ENCODE results near the gene NME3.
A peak's percentile ranks its signal among the peaks of the same experiment; 100 is the strongest.

The NME3 gene

DNA sequence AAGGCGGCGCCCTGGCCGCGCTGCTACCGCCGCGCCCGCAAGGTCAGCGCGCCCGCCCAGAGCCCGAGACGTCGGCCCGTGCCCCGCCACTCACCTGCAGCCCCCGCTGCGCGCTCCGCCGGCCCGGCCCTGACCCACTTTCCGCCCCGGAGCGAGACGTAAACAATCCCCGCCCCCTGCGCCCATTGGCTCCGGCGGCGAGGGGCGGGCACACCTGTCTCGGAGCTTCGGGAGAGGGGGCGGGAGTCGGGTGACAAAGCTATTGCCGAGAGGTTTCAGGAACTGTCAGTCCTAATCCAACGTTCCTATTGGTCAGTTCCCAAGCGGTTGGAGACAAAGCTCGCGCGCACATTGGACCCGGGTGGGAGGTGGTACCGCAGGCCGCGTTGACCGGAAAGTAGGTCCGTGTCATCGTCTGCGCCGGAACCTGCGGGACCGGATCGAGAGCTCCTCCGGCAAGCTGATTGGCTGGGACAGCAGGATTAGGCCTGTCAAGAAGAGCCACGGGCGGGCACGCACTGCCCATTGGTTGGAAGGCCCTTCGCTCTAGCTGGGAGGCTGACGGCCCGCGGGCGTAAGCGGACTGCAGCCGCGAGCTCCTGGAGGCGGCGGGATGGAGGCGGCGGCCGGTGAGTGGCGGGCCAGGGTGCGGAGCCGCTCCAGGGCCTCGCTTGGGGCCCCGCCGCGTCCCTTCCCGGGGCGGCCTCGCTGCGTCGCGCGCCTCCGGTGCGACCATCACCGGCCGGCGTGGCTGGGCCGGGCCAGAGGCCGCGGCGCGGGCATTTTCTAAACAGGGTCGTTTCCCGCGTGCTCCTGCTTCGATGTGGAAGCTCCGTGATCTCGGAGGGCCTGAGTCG lies 11.3 kb upstream of the NME3 start, which contains the start of the genes NUBP2 and SPSB3:
Gene NUBP2, plus strand, starts transcription at position 553 of the 857 bp plus-strand sequence. Its CDS starts 61 bp downstream, at position 614.
Gene SPSB3, minus strand, starts transcription at position 164 of the 857 bp plus-strand sequence. CDS start 1,088 bp downstream, outside the sequence.
- H3K27ac ChIP-seq (replicated peaks; ENCODE audit: low read length) = no peak within 1 kb of the TSS
- WGBS, 2 donors (ENCODE audit: extremely low coverage in 2 of 2, insufficient read length in 2 of 2, insufficient replicate concordance in 1 of 2) = no CpG with 5 or more reads among the region's 102 CpGs

GRCh38 chr16:1781758-1782407 lies 10.5 kb upstream of the NME3 start:
- Histone ChIP-seq H2AFZ (ENCODE audit: low read length) (peak overlapping the region; percentile 79), H4K8ac (ENCODE audit: low read depth, low read length) (no peak overlapping the region), H3K9ac (ENCODE audit: low read depth, low read length, poor library complexity) (peak overlapping the region; percentile 78), H3K36me3 (replicated peaks in 1 of 2; ENCODE audit: control insufficient read depth in 2 of 2, insufficient read depth in 2 of 2, low read length in 2 of 2) (peaks cover 31 to 68% of the 10 kb centered on the region in 2 donors), H2BK5ac (ENCODE audit: low read length) (no peak overlapping the region), H3K14ac (ENCODE audit: low read length) (no peak overlapping the region), H3K4me3 (ENCODE audit: low read length in 2 of 2) (peak overlapping the region; percentile 95 to 97), H2BK12ac (ENCODE audit: low read length) (no peak overlapping the region), H2BK120ac (ENCODE audit: low read depth, low read length) (no peak overlapping the region), H2AK5ac (ENCODE audit: low read depth, low read length) (peak overlapping the region; percentile 63), H4K91ac (ENCODE audit: low read depth, low read length, poor library complexity) (no peak overlapping the region), H3K4me1 (ENCODE audit: control insufficient read depth in 2 of 2, insufficient read depth in 1 of 2, low read depth in 1 of 2, low read length in 2 of 2) (peaks cover 7% of the 10 kb centered on the region in 2 donors), H3K9me3 (replicated peaks in 1 of 2; ENCODE audit: control insufficient read depth in 2 of 2, insufficient read depth in 1 of 2, low read depth in 1 of 2, low read length in 2 of 2) (no peaks in the 10 kb centered on the region), H3K4ac (ENCODE audit: low read length) (no peak overlapping the region), H3K23ac (ENCODE audit: low read depth, low read length, poor library complexity) (peak overlapping the region; percentile 80), H3K79me1 (ENCODE audit: low read depth, low read length) (peaks cover 41% of the 10 kb centered on the region), H3K27ac (replicated peaks; ENCODE audit: low read length) (no peak overlapping the region), H3K18ac (ENCODE audit: low read length) (peak overlapping the region; percentile 71), H3K27me3 (ENCODE audit: control insufficient read depth in 3 of 3, insufficient read depth in 3 of 3, low read depth in 1 of 3, low read length in 3 of 3) (no peaks in the 10 kb centered on the region), H3K4me2 (ENCODE audit: insufficient read depth, low read length, poor library complexity, severe bottlenecking) (peak overlapping the region; percentile 95), H2BK15ac (ENCODE audit: low read length) (no peak overlapping the region)
- WGBS, 2 donors (ENCODE audit: extremely low coverage in 2 of 2, insufficient read length in 2 of 2, insufficient replicate concordance in 1 of 2) = no CpG with 5 or more reads among the region's 70 CpGs
- peak; percentile 14 for DNase-seq (ENCODE audit: low spot score)

More for the DNA sequence above, 11.3 kb upstream of the NME3 start, which contains the start of the genes NUBP2 and SPSB3:
- Histone ChIP-seq H3K27me3 (ENCODE audit: control insufficient read depth in 3 of 3, insufficient read depth in 3 of 3, low read depth in 1 of 3, low read length in 3 of 3) (no peaks in the 10 kb centered on the region), H2AK5ac (ENCODE audit: low read depth, low read length) (peak within 1 kb of the TSS; percentile 63), H3K18ac (ENCODE audit: low read length) (peak within 1 kb of the TSS; percentile 77), H3K14ac (ENCODE audit: low read length) (peak within 1 kb of the TSS; percentile 21), H4K91ac (ENCODE audit: low read depth, low read length, poor library complexity) (no peak within 1 kb of the TSS), H2BK15ac (ENCODE audit: low read length) (peak within 1 kb of the TSS; percentile 19), H2BK120ac (ENCODE audit: low read depth, low read length) (no peak within 1 kb of the TSS), H3K36me3 (replicated peaks in 1 of 2; ENCODE audit: control insufficient read depth in 2 of 2, insufficient read depth in 2 of 2, low read length in 2 of 2) (peaks cover 30 to 68% of the 10 kb centered on the region in 2 donors), H3K4me1 (ENCODE audit: control insufficient read depth in 2 of 2, insufficient read depth in 1 of 2, low read depth in 1 of 2, low read length in 2 of 2) (peaks cover 7% of the 10 kb centered on the region in 2 donors), H4K8ac (ENCODE audit: low read depth, low read length) (no peak within 1 kb of the TSS), H3K9me3 (replicated peaks in 1 of 2; ENCODE audit: control insufficient read depth in 2 of 2, insufficient read depth in 1 of 2, low read depth in 1 of 2, low read length in 2 of 2) (no peaks in the 10 kb centered on the region), H3K79me1 (ENCODE audit: low read depth, low read length) (peaks cover 47% of the 10 kb centered on the region), H2AFZ (ENCODE audit: low read length) (peak within 1 kb of the TSS; percentile 79), H3K4ac (ENCODE audit: low read length) (peak within 1 kb of the TSS; percentile 17), H2BK5ac (ENCODE audit: low read length) (peak within 1 kb of the TSS; percentile 59), H2BK12ac (ENCODE audit: low read length) (no peak within 1 kb of the TSS), H3K4me2 (ENCODE audit: insufficient read depth, low read length, poor library complexity, severe bottlenecking) (peak within 1 kb of the TSS; percentile 95), H3K9ac (ENCODE audit: low read depth, low read length, poor library complexity) (peak within 1 kb of the TSS; percentile 88), H3K23ac (ENCODE audit: low read depth, low read length, poor library complexity) (peak within 1 kb of the TSS; percentile 80), H3K4me3 (ENCODE audit: low read length in 2 of 2) (peak within 1 kb of the TSS; percentile 95 to 97)
- DNase-seq (ENCODE audit: low spot score) = peak; percentile 100

DNA sequence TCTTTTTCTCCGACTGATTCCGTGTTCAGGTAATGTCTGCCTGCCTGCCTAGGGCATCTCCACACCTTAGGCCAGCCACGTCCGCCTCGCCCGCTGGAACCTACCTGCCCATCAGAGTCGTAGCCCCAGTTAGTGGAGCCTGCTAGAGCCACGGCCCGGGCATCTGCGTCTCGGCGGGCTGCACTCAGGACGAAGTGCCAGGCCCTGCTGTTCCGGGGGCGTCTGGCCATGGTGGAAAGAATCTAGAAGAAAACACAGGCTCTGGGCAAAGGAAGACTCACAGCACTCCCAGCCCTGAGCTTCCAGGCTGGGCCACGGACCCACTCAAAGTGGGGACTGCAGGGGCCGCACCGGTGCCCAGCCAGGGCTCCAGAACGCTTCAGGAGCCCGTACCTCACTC lies 9.9 kb upstream of the NME3 start:
- H3K27ac ChIP-seq (replicated peaks; ENCODE audit: low read length) = no peak overlapping the region
- no peak overlapping the region for H3K4ac ChIP-seq (ENCODE audit: low read length)
- H3K14ac ChIP-seq (ENCODE audit: low read length) = no peak overlapping the region
- H2BK12ac ChIP-seq (ENCODE audit: low read length) = no peak overlapping the region
- H3K79me1 ChIP-seq (ENCODE audit: low read depth, low read length) = peaks cover 38% of the 10 kb centered on the region
- no peak overlapping the region for H4K8ac ChIP-seq (ENCODE audit: low read depth, low read length)
- no CpG with 5 or more reads among the region's 20 CpGs for WGBS, 2 donors (ENCODE audit: extremely low coverage in 2 of 2, insufficient read length in 2 of 2, insufficient replicate concordance in 1 of 2)
- peak overlapping the region; percentile 80 for H3K23ac ChIP-seq (ENCODE audit: low read depth, low read length, poor library complexity)
- no peak overlapping the region for H2AFZ ChIP-seq (ENCODE audit: low read length)
- no peak for DNase-seq (ENCODE audit: low spot score)
- H2BK120ac ChIP-seq (ENCODE audit: low read depth, low read length) = no peak overlapping the region
- no peak overlapping the region for H3K9ac ChIP-seq (ENCODE audit: low read depth, low read length, poor library complexity)
- no peaks in the 10 kb centered on the region for H3K27me3 ChIP-seq (ENCODE audit: control insufficient read depth in 3 of 3, insufficient read depth in 3 of 3, low read depth in 1 of 3, low read length in 3 of 3)
- H2BK15ac ChIP-seq (ENCODE audit: low read length) = no peak overlapping the region
- peak overlapping the region; percentile 95 for H3K4me2 ChIP-seq (ENCODE audit: insufficient read depth, low read length, poor library complexity, severe bottlenecking)
- no peak overlapping the region for H3K18ac ChIP-seq (ENCODE audit: low read length)
- peak overlapping the region; percentile 95 to 97 for H3K4me3 ChIP-seq (ENCODE audit: low read length in 2 of 2)
- H3K9me3 ChIP-seq (replicated peaks in 1 of 2; ENCODE audit: control insufficient read depth in 2 of 2, insufficient read depth in 1 of 2, low read depth in 1 of 2, low read length in 2 of 2) = no peaks in the 10 kb centered on the region
- peaks cover 7% of the 10 kb centered on the region in 2 donors for H3K4me1 ChIP-seq (ENCODE audit: control insufficient read depth in 2 of 2, insufficient read depth in 1 of 2, low read depth in 1 of 2, low read length in 2 of 2)
- H2BK5ac ChIP-seq (ENCODE audit: low read length) = no peak overlapping the region
- H2AK5ac ChIP-seq (ENCODE audit: low read depth, low read length) = peak overlapping the region; percentile 63
- H4K91ac ChIP-seq (ENCODE audit: low read depth, low read length, poor library complexity) = no peak overlapping the region
- peaks cover 33 to 68% of the 10 kb centered on the region in 2 donors for H3K36me3 ChIP-seq (replicated peaks in 1 of 2; ENCODE audit: control insufficient read depth in 2 of 2, insufficient read depth in 2 of 2, low read length in 2 of 2)

- WGBS, 2 donors (ENCODE audit: extremely low coverage in 2 of 2, insufficient read length in 2 of 2, insufficient replicate concordance in 1 of 2) = no CpG with 5 or more reads among the region's 6 CpGs
- Histone ChIP-seq H3K27ac (replicated peaks; ENCODE audit: low read length) (no peak overlapping the region), H3K4me3 (ENCODE audit: low read length in 2 of 2) (peak overlapping the region in 1 of 2 donors; percentile 97)
Measured at GRCh38 chr16:1780677-1781072, 9.3 kb upstream of the NME3 start.

More at GRCh38 chr16:1780677-1781072, 9.3 kb upstream of the NME3 start:
- no peak overlapping the region for H2BK12ac ChIP-seq (ENCODE audit: low read length)
- no peak overlapping the region for H2AK5ac ChIP-seq (ENCODE audit: low read depth, low read length)
- H3K27me3 ChIP-seq (ENCODE audit: control insufficient read depth in 3 of 3, insufficient read depth in 3 of 3, low read depth in 1 of 3, low read length in 3 of 3) = no peaks in the 10 kb centered on the region
- H3K4ac ChIP-seq (ENCODE audit: low read length) = no peak overlapping the region
- no peak overlapping the region for H3K4me2 ChIP-seq (ENCODE audit: insufficient read depth, low read length, poor library complexity, severe bottlenecking)
- no peak overlapping the region for H2BK15ac ChIP-seq (ENCODE audit: low read length)
- no peak overlapping the region for H4K8ac ChIP-seq (ENCODE audit: low read depth, low read length)
- peaks cover 33% of the 10 kb centered on the region for H3K79me1 ChIP-seq (ENCODE audit: low read depth, low read length)
- H4K91ac ChIP-seq (ENCODE audit: low read depth, low read length, poor library complexity) = no peak overlapping the region
- no peak overlapping the region for H2BK120ac ChIP-seq (ENCODE audit: low read depth, low read length)
- no peak overlapping the region for H2AFZ ChIP-seq (ENCODE audit: low read length)
- peaks cover 33 to 68% of the 10 kb centered on the region in 2 donors for H3K36me3 ChIP-seq (replicated peaks in 1 of 2; ENCODE audit: control insufficient read depth in 2 of 2, insufficient read depth in 2 of 2, low read length in 2 of 2)
- no peak overlapping the region for H3K18ac ChIP-seq (ENCODE audit: low read length)
- no peak overlapping the region for H2BK5ac ChIP-seq (ENCODE audit: low read length)
- H3K14ac ChIP-seq (ENCODE audit: low read length) = no peak overlapping the region
- H3K9me3 ChIP-seq (replicated peaks in 1 of 2; ENCODE audit: control insufficient read depth in 2 of 2, insufficient read depth in 1 of 2, low read depth in 1 of 2, low read length in 2 of 2) = no peaks in the 10 kb centered on the region
- H3K9ac ChIP-seq (ENCODE audit: low read depth, low read length, poor library complexity) = no peak overlapping the region
- H3K4me1 ChIP-seq (ENCODE audit: control insufficient read depth in 2 of 2, insufficient read depth in 1 of 2, low read depth in 1 of 2, low read length in 2 of 2) = peaks cover 7% of the 10 kb centered on the region in 2 donors
- peak overlapping the region; percentile 80 for H3K23ac ChIP-seq (ENCODE audit: low read depth, low read length, poor library complexity)
- no peak for DNase-seq (ENCODE audit: low spot score)

Data from neuronal stem cell (in vitro differentiated cells).